Measurements from ENCODE around the gene MMAB. TPM values are rescaled to one million over a fixed set of nuclear protein-coding genes. Genes with fewer than 3 reads are reported as not detected.
A peak's percentile ranks its signal among the peaks of the same experiment; 100 is the strongest.

MMAB gene
- total RNA-seq, 2 donors from 2014 or later: 13.9 to 25.5 TPM

- H3K9me3 Mint-ChIP-seq: no peaks in the 10 kb centered on the region
- peaks cover 5% of the 10 kb centered on the region for H3K4me1 Mint-ChIP-seq (ENCODE audit: low read depth)
- DNase-seq (no peak), ATAC-seq (replicated peaks in 1 of 2) (no peak)
- H3K36me3 Mint-ChIP-seq (ENCODE audit: insufficient read depth in 2 of 2): no peaks in the 10 kb centered on the region
- no peak overlapping the region for H3K4me3 Mint-ChIP-seq
- H3K27ac Mint-ChIP-seq: no peak overlapping the region
- peaks cover 22% of the 10 kb centered on the region for H3K27me3 Mint-ChIP-seq (ENCODE audit: low read depth)
Observed at GRCh38 chr12:109545826-109546225, 27.5 kb downstream of the MMAB start.

- DNase-seq (no peak), ATAC-seq (replicated peaks in 1 of 2) (peak in 1 of 2 donors; percentile 50)
- Mint-ChIP-seq H3K9me3 (no peaks in the 10 kb centered on the region), H3K27ac (peak overlapping the region; percentile 38), H3K36me3 (ENCODE audit: insufficient read depth in 2 of 2) (no peaks in the 10 kb centered on the region), H3K27me3 (ENCODE audit: low read depth) (peaks cover 22% of the 10 kb centered on the region), H3K4me1 (ENCODE audit: low read depth) (peaks cover 5% of the 10 kb centered on the region), H3K4me3 (no peak overlapping the region)
Observed at GRCh38 chr12:109544955-109545531, 28.3 kb downstream of the MMAB start.

- ATAC-seq (replicated peaks in 1 of 2): no peak
- Mint-ChIP-seq H3K4me3 (no peak overlapping the region), H3K27ac (no peak overlapping the region), H3K4me1 (ENCODE audit: low read depth) (peaks cover 5% of the 10 kb centered on the region), H3K9me3 (no peaks in the 10 kb centered on the region), H3K36me3 (ENCODE audit: insufficient read depth in 2 of 2) (no peaks in the 10 kb centered on the region), H3K27me3 (ENCODE audit: low read depth) (peaks cover 14% of the 10 kb centered on the region)
- no peak for DNase-seq
Observed at GRCh38 chr12:109542876-109543275, 30.4 kb downstream of the MMAB start.

- ATAC-seq (replicated peaks in 1 of 2) (no peak), DNase-seq (no peak)
- Mint-ChIP-seq H3K4me1 (ENCODE audit: low read depth) (peaks cover 5% of the 10 kb centered on the region), H3K27me3 (ENCODE audit: low read depth) (peaks cover 5% of the 10 kb centered on the region), H3K4me3 (no peak overlapping the region), H3K36me3 (ENCODE audit: insufficient read depth in 2 of 2) (no peaks in the 10 kb centered on the region), H3K27ac (no peak overlapping the region), H3K9me3 (no peaks in the 10 kb centered on the region)
Observed at GRCh38 chr12:109542014-109542413, 31.3 kb downstream of the MMAB start.

- Mint-ChIP-seq H3K4me1 (ENCODE audit: low read depth) (peaks cover 5% of the 10 kb centered on the region), H3K27me3 (ENCODE audit: low read depth) (no peaks in the 10 kb centered on the region), H3K27ac (no peak overlapping the region), H3K4me3 (no peak overlapping the region), H3K36me3 (ENCODE audit: insufficient read depth in 2 of 2) (no peaks in the 10 kb centered on the region), H3K9me3 (no peaks in the 10 kb centered on the region)
- ATAC-seq (replicated peaks in 1 of 2) (no peak), DNase-seq (no peak)
Observed at GRCh38 chr12:109541413-109541726, 31.9 kb downstream of the MMAB start.

- peaks cover 5% of the 10 kb centered on the region for H3K4me1 Mint-ChIP-seq (ENCODE audit: low read depth)
- H3K36me3 Mint-ChIP-seq (ENCODE audit: insufficient read depth in 2 of 2): no peaks in the 10 kb centered on the region
- DNase-seq (no peak), ATAC-seq (replicated peaks in 1 of 2) (no peak)
- no peak overlapping the region for H3K27ac Mint-ChIP-seq
- no peak overlapping the region for H3K4me3 Mint-ChIP-seq
- no peaks in the 10 kb centered on the region for H3K27me3 Mint-ChIP-seq (ENCODE audit: low read depth)
- H3K9me3 Mint-ChIP-seq: no peaks in the 10 kb centered on the region
Observed at GRCh38 chr12:109540526-109541412, 32.5 kb downstream of the MMAB start.

- no peak for DNase-seq
- H3K4me1 Mint-ChIP-seq (ENCODE audit: low read depth): no peaks in the 10 kb centered on the region
- no peaks in the 10 kb centered on the region for H3K9me3 Mint-ChIP-seq
- no peaks in the 10 kb centered on the region for H3K27me3 Mint-ChIP-seq (ENCODE audit: low read depth)
- H3K4me3 Mint-ChIP-seq: no peak overlapping the region
- no peak for ATAC-seq (replicated peaks in 1 of 2)
- no peaks in the 10 kb centered on the region for H3K36me3 Mint-ChIP-seq (ENCODE audit: insufficient read depth in 2 of 2)
- no peak overlapping the region for H3K27ac Mint-ChIP-seq
Observed at GRCh38 chr12:109539508-109539907, 33.8 kb downstream of the MMAB start.

GRCh38 chr12:109538191-109538863, 35.0 kb downstream of the MMAB start:
- H3K9me3 Mint-ChIP-seq: no peaks in the 10 kb centered on the region
- no peak overlapping the region for H3K27ac Mint-ChIP-seq
- no peaks in the 10 kb centered on the region for H3K27me3 Mint-ChIP-seq (ENCODE audit: low read depth)
- no peaks in the 10 kb centered on the region for H3K4me1 Mint-ChIP-seq (ENCODE audit: low read depth)
- DNase-seq (no peak), ATAC-seq (replicated peaks in 1 of 2) (no peak)
- no peak overlapping the region for H3K4me3 Mint-ChIP-seq
- no peaks in the 10 kb centered on the region for H3K36me3 Mint-ChIP-seq (ENCODE audit: insufficient read depth in 2 of 2)

GRCh38 chr12:109537136-109537535, 36.2 kb downstream of the MMAB start:
- no peaks in the 10 kb centered on the region for H3K27me3 Mint-ChIP-seq (ENCODE audit: low read depth)
- H3K27ac Mint-ChIP-seq: no peak overlapping the region
- H3K4me3 Mint-ChIP-seq: no peak overlapping the region
- no peaks in the 10 kb centered on the region for H3K4me1 Mint-ChIP-seq (ENCODE audit: low read depth)
- no peaks in the 10 kb centered on the region for H3K36me3 Mint-ChIP-seq (ENCODE audit: insufficient read depth in 2 of 2)
- ATAC-seq (replicated peaks in 1 of 2): no peak
- H3K9me3 Mint-ChIP-seq: no peaks in the 10 kb centered on the region
- no peak for DNase-seq

- no peak overlapping the region for H3K4me3 Mint-ChIP-seq
Observed at GRCh38 chr12:109535863-109536250, 37.4 kb downstream of the MMAB start.

GRCh38 chr12:109535231-109535862, 38.0 kb downstream of the MMAB start:
- Mint-ChIP-seq H3K4me3 (no peak overlapping the region), H3K27me3 (ENCODE audit: low read depth) (no peaks in the 10 kb centered on the region), H3K4me1 (ENCODE audit: low read depth) (no peaks in the 10 kb centered on the region), H3K27ac (no peak overlapping the region), H3K36me3 (ENCODE audit: insufficient read depth in 2 of 2) (no peaks in the 10 kb centered on the region), H3K9me3 (no peaks in the 10 kb centered on the region)
- ATAC-seq (replicated peaks in 1 of 2): no peak
- DNase-seq: no peak

More at GRCh38 chr12:109535863-109536250, 37.4 kb downstream of the MMAB start:
- ATAC-seq (replicated peaks in 1 of 2) (no peak), DNase-seq (no peak)
- no peaks in the 10 kb centered on the region for H3K4me1 Mint-ChIP-seq (ENCODE audit: low read depth)
- no peaks in the 10 kb centered on the region for H3K27me3 Mint-ChIP-seq (ENCODE audit: low read depth)
- H3K36me3 Mint-ChIP-seq (ENCODE audit: insufficient read depth in 2 of 2): no peaks in the 10 kb centered on the region
- no peaks in the 10 kb centered on the region for H3K9me3 Mint-ChIP-seq
- H3K27ac Mint-ChIP-seq: no peak overlapping the region

GRCh38 chr12:109534456-109534855, 38.8 kb downstream of the MMAB start:
- no peaks in the 10 kb centered on the region for H3K4me1 Mint-ChIP-seq (ENCODE audit: low read depth)
- H3K9me3 Mint-ChIP-seq: no peaks in the 10 kb centered on the region
- H3K36me3 Mint-ChIP-seq (ENCODE audit: insufficient read depth in 2 of 2): no peaks in the 10 kb centered on the region
- no peak overlapping the region for H3K27ac Mint-ChIP-seq
- H3K27me3 Mint-ChIP-seq (ENCODE audit: low read depth): no peaks in the 10 kb centered on the region
- no peak for ATAC-seq (replicated peaks in 1 of 2)
- no peak overlapping the region for H3K4me3 Mint-ChIP-seq
- DNase-seq: no peak

GRCh38 chr12:109533487-109533740, 39.9 kb downstream of the MMAB start:
- no peaks in the 10 kb centered on the region for H3K27me3 Mint-ChIP-seq (ENCODE audit: low read depth)
- H3K27ac Mint-ChIP-seq: no peak overlapping the region
- H3K4me3 Mint-ChIP-seq: no peak overlapping the region
- ATAC-seq (replicated peaks in 1 of 2): no peak
- DNase-seq: no peak
- no peaks in the 10 kb centered on the region for H3K36me3 Mint-ChIP-seq (ENCODE audit: insufficient read depth in 2 of 2)
- H3K4me1 Mint-ChIP-seq (ENCODE audit: low read depth): no peaks in the 10 kb centered on the region
- no peaks in the 10 kb centered on the region for H3K9me3 Mint-ChIP-seq
